Neuronal stem cell (in vitro differentiated cells): ENCODE data around the gene MAP3K9.
"Not testable (repeated sequence)": the region's sequence is repeated elsewhere in the genome, so short reads cannot be mapped to it uniquely, and the experiment has no call there.

Experiments
- DNase-seq: peaks from one replicate; pipeline ENCODE4 v3.0.0-alpha.2; 2013; ENCODE audit warnings: low spot score
- H2AFZ ChIP-seq: one replicate; pipeline ENCODE4 v1.6.1; 2013; ENCODE audit warnings: mild to moderate bottlenecking, low read length, inconsistent platforms
- H2AK5ac ChIP-seq: 2 replicates; pipeline ENCODE4 v1.6.1; 2013; ENCODE audit warnings: low read depth, mild to moderate bottlenecking, inconsistent platforms, low read length, moderate library complexity, mixed read lengths
- H2BK120ac ChIP-seq: 2 replicates; pipeline ENCODE4 v1.6.1; 2013; ENCODE audit warnings: low read depth, mild to moderate bottlenecking, inconsistent platforms, low read length, moderate library complexity, mixed read lengths
- H2BK12ac ChIP-seq: one replicate; pipeline ENCODE4 v1.6.1; 2013; ENCODE audit warnings: low read length, inconsistent platforms
- H2BK15ac ChIP-seq: 2 replicates; pipeline ENCODE4 v1.6.1; 2013; ENCODE audit warnings: mild to moderate bottlenecking, low read length, inconsistent platforms, mixed read lengths
- H2BK5ac ChIP-seq: one replicate; pipeline ENCODE4 v1.6.1; 2013; ENCODE audit warnings: inconsistent platforms, mild to moderate bottlenecking, low read length, moderate library complexity
- H3K14ac ChIP-seq: one replicate; pipeline ENCODE4 v1.6.1; 2013; ENCODE audit warnings: low read length, inconsistent platforms
- H3K18ac ChIP-seq: 2 replicates; pipeline ENCODE4 v1.6.1; 2013; ENCODE audit warnings: low read length, inconsistent platforms
- H3K23ac ChIP-seq: 2 replicates; pipeline ENCODE4 v1.6.1; 2013; ENCODE audit warnings: low read depth, mild to moderate bottlenecking, mixed read lengths, low read length, inconsistent platforms; ENCODE audit not compliant: poor library complexity
- H3K27ac ChIP-seq: replicated peaks from 3 replicates; pipeline ENCODE4 v1.5.1; 2013; ENCODE audit warnings: low read length, inconsistent platforms
- H3K27me3 ChIP-seq, 3 experiments: 2 replicates each; pipeline ENCODE4 v1.6.1; 2013; ENCODE audit warnings: low read length in 3 of 3, mild to moderate bottlenecking in 2 of 3, inconsistent platforms in 1 of 3, low read depth in 1 of 3, mixed read lengths in 1 of 3, moderate library complexity in 1 of 3; ENCODE audit not compliant: control insufficient read depth in 3 of 3, insufficient read depth in 3 of 3
- H3K36me3 ChIP-seq, 2 donors: replicated peaks in 1 of 2; 2 replicates each; pipeline ENCODE4 v1.6.1; 2013; ENCODE audit warnings: low read length in 2 of 2; ENCODE audit not compliant: control insufficient read depth in 2 of 2, insufficient read depth in 2 of 2
- H3K4ac ChIP-seq: 2 replicates; pipeline ENCODE4 v1.6.1; 2013; ENCODE audit warnings: inconsistent platforms, mild to moderate bottlenecking, low read length, moderate library complexity
- H3K4me1 ChIP-seq, 2 donors: 1 replicate in 1 of 2; 2 replicates in 1 of 2; pipeline ENCODE4 v1.6.1; 2013; ENCODE audit warnings: low read length in 2 of 2, low read depth in 1 of 2; ENCODE audit not compliant: control insufficient read depth in 2 of 2, insufficient read depth in 1 of 2
- H3K4me2 ChIP-seq: one replicate; pipeline ENCODE4 v1.6.1; 2013; ENCODE audit warnings: mild to moderate bottlenecking, low read length, inconsistent platforms; ENCODE audit not compliant: insufficient read depth, poor library complexity, severe bottlenecking
- H3K4me3 ChIP-seq, 2 donors: 2 replicates each; pipeline ENCODE4 v1.5.1; 2013; ENCODE audit warnings: low read length in 2 of 2, mild to moderate bottlenecking in 2 of 2, inconsistent platforms in 1 of 2, moderate library complexity in 1 of 2
- H3K79me1 ChIP-seq: one replicate; pipeline ENCODE4 v1.6.1; 2013; ENCODE audit warnings: low read depth, mild to moderate bottlenecking, inconsistent platforms, low read length, moderate library complexity
- H3K9ac ChIP-seq: one replicate; pipeline ENCODE4 v1.6.1; 2013; ENCODE audit warnings: mild to moderate bottlenecking, low read depth, low read length, inconsistent platforms; ENCODE audit not compliant: poor library complexity
- H3K9me3 ChIP-seq, 2 donors: replicated peaks in 1 of 2; 2 replicates each; pipeline versions ENCODE3 to v1.6.1; 2013; ENCODE audit warnings: low read length in 2 of 2, mild to moderate bottlenecking in 2 of 2, inconsistent platforms in 1 of 2, low read depth in 1 of 2, mixed read lengths in 1 of 2, moderate library complexity in 1 of 2; ENCODE audit not compliant: control insufficient read depth in 2 of 2, insufficient read depth in 1 of 2
- H4K8ac ChIP-seq: one replicate; pipeline ENCODE4 v1.6.1; 2013; ENCODE audit warnings: low read depth, mild to moderate bottlenecking, inconsistent platforms, low read length, moderate library complexity
- H4K91ac ChIP-seq: one replicate; pipeline ENCODE4 v1.6.1; 2013; ENCODE audit warnings: low read length, low read depth, mild to moderate bottlenecking, inconsistent platforms; ENCODE audit not compliant: poor library complexity
- WGBS, 2 donors: extraction: QIAGEN DNeasy Blood & Tissue Kit; methylation state at CpG; one replicate each; pipeline ENCODE4 v1.1.7; 2013; ENCODE audit warnings: missing lambda C conversion rate in 2 of 2, mixed read lengths in 1 of 2; ENCODE audit not compliant: insufficient read length in 2 of 2, insufficient replicate concordance in 1 of 2; ENCODE audit errors: extremely low coverage in 2 of 2; 5-methylcytosine and 5-hydroxymethylcytosine counted together

Gene MAP3K9

GRCh38 chr14:70855486-70855885 lies 46.2 kb upstream of the MAP3K9 start:
- H3K27ac ChIP-seq: no peak overlapping the region
- no peak overlapping the region for H3K4ac ChIP-seq
- H3K4me3 ChIP-seq: no peak overlapping the region
- H3K23ac ChIP-seq: no peak overlapping the region
- no peak overlapping the region for H3K18ac ChIP-seq
- no peak overlapping the region for H4K91ac ChIP-seq
- H3K9ac ChIP-seq: no peak overlapping the region
- H4K8ac ChIP-seq: no peak overlapping the region
- H2BK15ac ChIP-seq: no peak overlapping the region
- H3K14ac ChIP-seq: no peak overlapping the region
- no peak overlapping the region for H2AFZ ChIP-seq
- H3K4me1 ChIP-seq: no peaks in the 10 kb centered on the region
- no peak overlapping the region for H2AK5ac ChIP-seq
- H2BK120ac ChIP-seq: no peak overlapping the region
- no peaks in the 10 kb centered on the region for H3K79me1 ChIP-seq
- DNase-seq: no peak
- no peak overlapping the region for H3K4me2 ChIP-seq
- H3K27me3 ChIP-seq: peaks cover 0 to 2% (median 0%) of the 10 kb centered on the region in 3 experiments
- no peaks in the 10 kb centered on the region for H3K9me3 ChIP-seq
- H2BK5ac ChIP-seq: no peak overlapping the region
- no peaks in the 10 kb centered on the region for H3K36me3 ChIP-seq
- H2BK12ac ChIP-seq: no peak overlapping the region
- no CpG with 5 or more reads among the region's 5 CpGs for WGBS, 2 donors

- not testable (repeated sequence) for H3K4ac ChIP-seq, H3K9ac ChIP-seq, H3K9me3 ChIP-seq, H3K36me3 ChIP-seq, H3K4me2 ChIP-seq, DNase-seq, H3K14ac ChIP-seq, H2BK5ac ChIP-seq, H3K23ac ChIP-seq, H3K27me3 ChIP-seq, H4K91ac ChIP-seq, H2BK15ac ChIP-seq, H2BK12ac ChIP-seq, H3K18ac ChIP-seq, H2AFZ ChIP-seq, H2AK5ac ChIP-seq, H3K79me1 ChIP-seq, H3K4me1 ChIP-seq, H3K27ac ChIP-seq, H2BK120ac ChIP-seq, H3K4me3 ChIP-seq, H4K8ac ChIP-seq
- WGBS, 2 donors: no CpG with 5 or more reads among the region's 3 CpGs
Observed at GRCh38 chr14:70853658-70854057, 44.3 kb upstream of the MAP3K9 start.

- H3K4me2 ChIP-seq: no peak overlapping the region
- H3K14ac ChIP-seq: no peak overlapping the region
- peaks cover 0 to 8% (median 0%) of the 10 kb centered on the region in 3 experiments for H3K27me3 ChIP-seq
- no peak overlapping the region for H2BK15ac ChIP-seq
- H3K9ac ChIP-seq: no peak overlapping the region
- H4K91ac ChIP-seq: no peak overlapping the region
- no peak overlapping the region for H2BK120ac ChIP-seq
- H2BK12ac ChIP-seq: no peak overlapping the region
- H3K36me3 ChIP-seq: no peaks in the 10 kb centered on the region
- no CpG with 5 or more reads among the region's 3 CpGs for WGBS, 2 donors
- no peaks in the 10 kb centered on the region for H3K4me1 ChIP-seq
- H2AK5ac ChIP-seq: no peak overlapping the region
- H3K18ac ChIP-seq: no peak overlapping the region
- H3K79me1 ChIP-seq: no peaks in the 10 kb centered on the region
- H3K9me3 ChIP-seq: no peaks in the 10 kb centered on the region
- no peak overlapping the region for H3K4me3 ChIP-seq
- no peak overlapping the region for H2BK5ac ChIP-seq
- no peak overlapping the region for H2AFZ ChIP-seq
- H3K4ac ChIP-seq: no peak overlapping the region
- H3K27ac ChIP-seq: no peak overlapping the region
- no peak overlapping the region for H3K23ac ChIP-seq
- no peak overlapping the region for H4K8ac ChIP-seq
- DNase-seq: no peak
Observed at GRCh38 chr14:70847406-70848090, 38.2 kb upstream of the MAP3K9 start.

GRCh38 chr14:70845601-70846000 lies 36.3 kb upstream of the MAP3K9 start:
- Histone ChIP-seq H2BK5ac (no peak overlapping the region), H2BK15ac (no peak overlapping the region), H3K18ac (no peak overlapping the region), H3K27ac (no peak overlapping the region), H3K23ac (no peak overlapping the region), H3K9me3 (no peaks in the 10 kb centered on the region), H3K4ac (no peak overlapping the region), H3K4me2 (no peak overlapping the region), H3K4me3 (no peak overlapping the region), H3K9ac (no peak overlapping the region), H4K91ac (no peak overlapping the region), H2AFZ (no peak overlapping the region), H2BK120ac (no peak overlapping the region), H3K79me1 (no peaks in the 10 kb centered on the region), H3K4me1 (no peaks in the 10 kb centered on the region), H4K8ac (no peak overlapping the region), H3K14ac (no peak overlapping the region), H3K36me3 (no peaks in the 10 kb centered on the region), H2BK12ac (no peak overlapping the region), H3K27me3 (peaks cover 0 to 7% (median 0%) of the 10 kb centered on the region in 3 experiments), H2AK5ac (no peak overlapping the region)
- no CpG with 5 or more reads among the region's 2 CpGs for WGBS, 2 donors
- no peak for DNase-seq
